ENCODE data around the gene DGCR2.

- no peak for TF ChIP-seq CTCF (optimal IDR thresholded peaks at IDR 0.05 in 1 of 3, IDR thresholded peaks at IDR 0.05 in 1 of 3, conservative IDR thresholded peaks at IDR 0.05 in 1 of 3; ENCODE audit: extremely low read depth in 1 of 3, insufficient read depth in 2 of 3, low read length in 3 of 3)
- no peak for TF ChIP-seq EZH2 (IDR thresholded peaks at IDR 0.05; ENCODE audit: low read length)
These were observed 66.4 kb downstream of the DGCR2 start for GRCh38 chr22:19055801-19056200.
